Measurements from ENCODE around the gene ANAPC13.
A peak's percentile ranks its signal among the peaks of the same experiment; 100 is the strongest.

ANAPC13 gene

DNA sequence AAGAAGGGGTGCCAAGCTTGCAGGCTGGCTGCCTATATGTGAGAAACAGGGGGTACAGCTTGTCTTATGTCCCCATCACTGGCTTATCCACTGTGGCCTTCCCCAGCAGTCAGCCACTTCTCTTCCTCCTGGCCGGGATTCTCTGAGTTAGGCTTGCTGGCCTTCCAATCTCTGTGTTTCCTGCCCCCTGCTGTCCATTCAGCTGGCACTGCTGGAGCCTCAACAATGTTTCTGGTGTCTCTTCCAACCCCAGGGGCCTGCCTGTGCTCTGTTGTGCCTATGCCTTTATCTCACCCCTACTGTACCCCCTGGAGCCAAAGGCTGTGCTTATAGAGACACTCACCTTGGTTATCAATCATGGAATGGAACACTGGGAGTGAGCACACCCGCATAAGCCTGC is 36.5 kb downstream of the ANAPC13 start:
- DNase-seq (ENCODE audit: low read depth), result no peak

- DNase-seq (ENCODE audit: low read depth), result no peak
Measured at GRCh38 chr3:134448664-134449063, 37.1 kb downstream of the ANAPC13 start.

- DNase-seq (ENCODE audit: low read depth), result no peak
Measured at GRCh38 chr3:134447351-134447750, 38.4 kb downstream of the ANAPC13 start.

- no peak for DNase-seq (ENCODE audit: low read depth)
Measured at GRCh38 chr3:134446800-134447199, 39.0 kb downstream of the ANAPC13 start.

GRCh38 chr3:134445636-134446035 is 40.1 kb downstream of the ANAPC13 start:
- DNase-seq (ENCODE audit: low read depth), result peak; percentile 40

DNA sequence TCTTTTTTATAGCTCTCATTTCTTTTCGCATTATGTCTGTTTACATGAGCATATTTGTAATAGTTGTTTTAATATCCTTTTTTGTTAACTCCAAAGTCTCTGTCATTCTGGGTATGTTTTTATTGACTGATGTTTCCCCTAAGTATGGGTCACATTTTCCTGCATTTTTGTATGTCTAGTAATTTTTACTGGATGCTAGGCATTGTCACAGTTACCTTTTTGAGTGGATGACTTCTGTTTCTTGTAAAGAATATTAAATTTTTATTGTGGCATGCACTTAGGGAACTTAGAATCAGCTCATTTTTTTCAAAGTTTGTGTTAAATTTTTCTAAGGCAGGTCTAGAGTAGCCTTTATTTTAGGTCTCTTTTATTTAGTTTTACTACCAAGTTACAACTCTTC is 40.7 kb downstream of the ANAPC13 start:
- DNase-seq (ENCODE audit: low read depth), result no peak

- DNase-seq (ENCODE audit: low read depth), result no peak
Measured at GRCh38 chr3:134441821-134442220, 44.0 kb downstream of the ANAPC13 start.

- no peak for DNase-seq (ENCODE audit: low read depth)
Measured at GRCh38 chr3:134441321-134441720, 44.5 kb downstream of the ANAPC13 start.

- no peak for DNase-seq (ENCODE audit: low read depth)
Measured at GRCh38 chr3:134437211-134437752, 48.5 kb downstream of the ANAPC13 start.

- no peak for DNase-seq (ENCODE audit: low read depth)
Measured at GRCh38 chr3:134432236-134432635, 53.5 kb downstream of the ANAPC13 start.

- no peak for DNase-seq (ENCODE audit: low read depth)
Measured at GRCh38 chr3:134430950-134431445, 54.8 kb downstream of the ANAPC13 start.

DNA sequence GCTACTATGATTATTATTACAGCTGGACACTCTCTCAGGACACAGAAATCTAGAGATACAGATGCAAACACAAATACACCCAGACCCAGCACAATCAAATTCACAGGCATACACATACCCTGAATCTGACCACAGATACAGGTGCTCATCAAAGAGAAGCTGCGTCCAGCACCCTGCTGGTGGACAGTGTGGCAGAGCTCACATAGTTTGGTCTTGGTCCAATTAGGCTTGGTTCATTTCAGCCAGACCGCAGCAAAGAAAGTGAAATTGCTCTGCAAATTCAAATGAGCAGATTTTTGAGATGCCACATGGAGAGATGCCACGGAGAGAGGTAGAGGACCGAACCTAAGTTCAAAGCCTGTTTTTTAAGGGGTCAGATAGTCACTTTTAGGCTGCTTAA is 55.6 kb downstream of the ANAPC13 start:
- DNase-seq (ENCODE audit: low read depth), result no peak

- no peak for DNase-seq (ENCODE audit: low read depth)
Measured at GRCh38 chr3:134428401-134428800, 57.4 kb downstream of the ANAPC13 start.
